HG03558 (cell line): ENCODE data around the gene ZNF184.
"Not testable (repeated sequence)": the region's sequence is repeated elsewhere in the genome, so short reads cannot be mapped to it uniquely, and the experiment has no call there.

Experiments
- ATAC-seq: cut with Tn5 transposase; IDR thresholded peaks from one replicate; pipeline ENCODE4 v1.9.1; 2021; ENCODE audit warnings: moderate number of reproducible peaks; ENCODE audit not compliant: unreplicated experiment; ENCODE audit errors: extremely low read depth

Gene ZNF184

GRCh38 chr6:27426045-27426620, 46.8 kb downstream of the ZNF184 start:
- ATAC-seq: no peak

GRCh38 chr6:27424851-27425250, 48.1 kb downstream of the ZNF184 start:
- ATAC-seq: not testable (repeated sequence)

- no peak for ATAC-seq
Observed at GRCh38 chr6:27422651-27423332, 50.1 kb downstream of the ZNF184 start.

GRCh38 chr6:27419363-27419762, 53.5 kb downstream of the ZNF184 start:
- ATAC-seq: no peak

- no peak for ATAC-seq
Observed at GRCh38 chr6:27415898-27416297, 57.0 kb downstream of the ZNF184 start.

GRCh38 chr6:27414996-27415395, 57.9 kb downstream of the ZNF184 start:
- ATAC-seq: no peak

GRCh38 chr6:27414300-27414699, 58.6 kb downstream of the ZNF184 start:
- no peak for ATAC-seq

GRCh38 chr6:27407153-27407814, 65.6 kb downstream of the ZNF184 start:
- no peak for ATAC-seq

GRCh38 chr6:27406085-27406484, 66.8 kb downstream of the ZNF184 start:
- no peak for ATAC-seq

GRCh38 chr6:27400877-27401642, 71.8 kb downstream of the ZNF184 start:
- ATAC-seq: no peak
